Measurements from ENCODE around the gene SCAMP2.

DNA sequence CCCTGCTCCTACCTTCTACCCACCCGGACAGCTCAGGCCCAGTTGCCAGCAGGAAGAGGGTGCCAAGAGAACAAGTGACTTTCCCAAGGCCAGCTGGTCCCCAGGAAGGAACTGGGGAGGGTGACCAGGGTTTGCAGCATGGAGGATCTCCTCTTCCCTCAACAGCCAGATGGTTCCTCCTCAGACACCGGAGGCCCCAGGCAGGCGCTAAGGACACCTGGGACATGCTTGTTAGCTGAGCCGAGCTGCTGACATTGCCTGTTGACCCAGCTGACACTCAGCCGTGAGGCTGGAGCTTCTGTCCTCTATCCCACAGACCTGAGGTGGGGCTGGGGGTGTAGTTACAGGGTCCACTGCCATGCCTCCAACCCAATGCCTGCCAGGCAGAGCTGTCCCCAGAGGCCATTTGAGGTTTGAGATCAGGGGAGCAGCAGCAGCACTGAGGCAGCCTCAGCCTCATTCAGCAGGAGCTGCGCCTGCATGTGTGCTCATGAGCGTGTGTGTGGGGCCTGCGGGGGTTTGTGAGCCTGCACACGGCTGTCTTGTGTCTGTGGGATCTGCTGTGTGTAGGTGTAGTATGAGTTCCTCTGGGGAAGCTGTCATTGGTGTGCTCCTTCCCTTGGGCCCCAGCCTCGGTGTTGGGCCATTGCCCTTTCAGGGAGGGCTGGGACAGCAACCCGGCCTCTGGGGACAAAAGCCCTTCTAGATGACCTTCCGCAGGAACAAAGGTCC is 39.6 kb downstream of the SCAMP2 start:
- TF ChIP-seq, protein P1, sequence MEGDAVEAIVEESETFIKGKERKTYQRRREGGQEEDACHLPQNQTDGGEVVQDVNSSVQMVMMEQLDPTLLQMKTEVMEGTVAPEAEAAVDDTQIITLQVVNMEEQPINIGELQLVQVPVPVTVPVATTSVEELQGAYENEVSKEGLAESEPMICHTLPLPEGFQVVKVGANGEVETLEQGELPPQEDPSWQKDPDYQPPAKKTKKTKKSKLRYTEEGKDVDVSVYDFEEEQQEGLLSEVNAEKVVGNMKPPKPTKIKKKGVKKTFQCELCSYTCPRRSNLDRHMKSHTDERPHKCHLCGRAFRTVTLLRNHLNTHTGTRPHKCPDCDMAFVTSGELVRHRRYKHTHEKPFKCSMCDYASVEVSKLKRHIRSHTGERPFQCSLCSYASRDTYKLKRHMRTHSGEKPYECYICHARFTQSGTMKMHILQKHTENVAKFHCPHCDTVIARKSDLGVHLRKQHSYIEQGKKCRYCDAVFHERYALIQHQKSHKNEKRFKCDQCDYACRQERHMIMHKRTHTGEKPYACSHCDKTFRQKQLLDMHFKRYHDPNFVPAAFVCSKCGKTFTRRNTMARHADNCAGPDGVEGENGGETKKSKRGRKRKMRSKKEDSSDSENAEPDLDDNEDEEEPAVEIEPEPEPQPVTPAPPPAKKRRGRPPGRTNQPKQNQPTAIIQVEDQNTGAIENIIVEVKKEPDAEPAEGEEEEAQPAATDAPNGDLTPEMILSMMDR (conservative IDR thresholded peaks at IDR 0.05), result no peak
- TF ChIP-seq ZFX (IDR thresholded peaks at IDR 0.05), result no peak
